GOT3 (cell line): Measurements from ENCODE around the gene SHB.

Experiments
- DNase-seq: peaks from one replicate; lab custom pipeline; 2025; ENCODE audit warnings: mixed read lengths; lab: John Stamatoyannopoulos, UW

Gene SHB

GRCh38 chr9:38024036-38024681, 44.9 kb downstream of the SHB start:
- DNase-seq: no peak

GRCh38 chr9:38023661-38024035, 45.4 kb downstream of the SHB start:
- no peak for DNase-seq

GRCh38 chr9:38022995-38023394, 46.0 kb downstream of the SHB start:
- DNase-seq: no peak

- DNase-seq: no peak
Observed at GRCh38 chr9:38022203-38022895, 46.7 kb downstream of the SHB start.

- DNase-seq: no peak
Observed at GRCh38 chr9:38020151-38021076, 48.6 kb downstream of the SHB start.

GRCh38 chr9:38019731-38020130, 49.3 kb downstream of the SHB start:
- no peak for DNase-seq

GRCh38 chr9:38018958-38019602, 49.9 kb downstream of the SHB start:
- DNase-seq: no peak

GRCh38 chr9:38018241-38018957, 50.6 kb downstream of the SHB start:
- no peak for DNase-seq

GRCh38 chr9:38017885-38018186, 51.2 kb downstream of the SHB start:
- DNase-seq: no peak

- DNase-seq: no peak
Observed at GRCh38 chr9:38017149-38017884, 51.7 kb downstream of the SHB start.

- no peak for DNase-seq
Observed at GRCh38 chr9:38016375-38017135, 52.5 kb downstream of the SHB start.

GRCh38 chr9:38015906-38016305, 53.1 kb downstream of the SHB start:
- DNase-seq: no peak

- DNase-seq: no peak
Observed at GRCh38 chr9:38015266-38015665, 53.8 kb downstream of the SHB start.

GRCh38 chr9:38012767-38013450, 56.1 kb downstream of the SHB start:
- DNase-seq: no peak

GRCh38 chr9:38011991-38012390, 57.0 kb downstream of the SHB start:
- no peak for DNase-seq

- no peak for DNase-seq
Observed at GRCh38 chr9:38010918-38011704, 57.9 kb downstream of the SHB start.

GRCh38 chr9:38009990-38010389, 59.0 kb downstream of the SHB start:
- no peak for DNase-seq

GRCh38 chr9:38009035-38009501, 60.0 kb downstream of the SHB start:
- no peak for DNase-seq
